Neural cell (in vitro differentiated cells): ENCODE data around the gene NOP14. TPM values are rescaled to one million over a fixed set of nuclear protein-coding genes. Genes with fewer than 3 reads are reported as not detected.

ENCODE experiments used
- H2AFZ ChIP-seq: fragments of 200-600, 300-800 bp; sonication (generic), shearing (Covaris generic); 2 replicates; pipeline ENCODE4 v1.6.0; 2014; ENCODE audit warnings: low read depth, mild to moderate bottlenecking, antibody characterized with exemption, low read length, moderate library complexity
- H3F3A ChIP-seq: fragments of 200-600 bp; shearing (Covaris generic); 2 replicates; pipeline ENCODE4 v1.6.1; 2016; ENCODE audit warnings: mild to moderate bottlenecking, moderate library complexity, mixed read lengths, antibody characterized with exemption, low read length; ENCODE audit not compliant: insufficient read depth, poor library complexity, severe bottlenecking
- H3K27ac ChIP-seq: fragments of 200-600, 300-800 bp; sonication (generic), shearing (Covaris generic); 2 replicates; pipeline ENCODE4 v1.5.1; 2014; ENCODE audit warnings: mild to moderate bottlenecking, low read length, moderate library complexity
- H3K27me3 ChIP-seq: fragments of 300-800, 200-600 bp; sonication (generic), shearing (Covaris generic); 2 replicates; pipeline ENCODE4 v1.6.0; 2014; ENCODE audit warnings: mild to moderate bottlenecking, low read depth, low read length, moderate library complexity; ENCODE audit not compliant: insufficient read depth
- H3K36me3 ChIP-seq: fragments of 300-800, 200-600 bp; sonication (generic), shearing (Covaris generic); 2 replicates; pipeline ENCODE4 v1.5.1; 2014; ENCODE audit warnings: mild to moderate bottlenecking, antibody characterized with exemption, low read length, moderate library complexity; ENCODE audit not compliant: insufficient read depth
- H3K4me2 ChIP-seq: fragments of 300-800, 200-600 bp; sonication (generic), shearing (Covaris generic); 2 replicates; pipeline ENCODE4 v1.6.0; 2014; ENCODE audit warnings: mild to moderate bottlenecking, low read length
- H3K4me3 ChIP-seq: fragments of 300-800, 200-600 bp; sonication (generic), shearing (Covaris generic); 2 replicates; pipeline ENCODE4 v1.5.1; 2014; ENCODE audit warnings: mild to moderate bottlenecking, low read length, moderate library complexity
- H3K79me2 ChIP-seq: fragments of 200-600 bp; shearing (Covaris generic); replicated peaks from 2 replicates; pipeline ENCODE4 v1.6.0; 2014; ENCODE audit warnings: mild to moderate bottlenecking, low read length, moderate library complexity; ENCODE audit not compliant: insufficient read depth
- H3K9ac ChIP-seq: fragments of 300-800, 200-600 bp; sonication (generic), shearing (Covaris generic); 2 replicates; pipeline ENCODE4 v1.6.1; 2016; ENCODE audit warnings: mild to moderate bottlenecking, low read length, mixed read lengths
- H3K9me2 ChIP-seq: fragments of 200-600 bp; shearing (Covaris generic); 2 replicates; pipeline ENCODE4 v1.6.1; 2016; ENCODE audit warnings: mild to moderate bottlenecking, low read length, mixed read lengths; ENCODE audit not compliant: insufficient read depth
- H3K9me3 ChIP-seq: fragments of 200-600, 300-800 bp; sonication (generic), shearing (Covaris generic); 2 replicates; pipeline ENCODE4 v1.6.1; 2016; ENCODE audit warnings: mild to moderate bottlenecking, mixed run types, low read length, moderate library complexity, mixed read lengths
- H4K20me1 ChIP-seq: fragments of 200-600 bp; shearing (Covaris generic); 2 replicates; pipeline ENCODE4 v1.6.1; 2016; ENCODE audit warnings: mild to moderate bottlenecking, mixed run types; ENCODE audit not compliant: insufficient read depth
- CTCF ChIP-seq: fragments of 450-650 bp; IDR thresholded peaks from 2 replicates; pipeline ENCODE4 v1.5.1; 2014; ENCODE audit warnings: antibody characterized with exemption, mild to moderate bottlenecking, moderate library complexity; ENCODE audit not compliant: poor library complexity, severe bottlenecking
- EP300 ChIP-seq: fragments of 450-650 bp; conservative IDR thresholded peaks from 2 replicates; pipeline ENCODE4 v1.6.1; 2014; ENCODE audit warnings: antibody characterized with exemption, mild to moderate bottlenecking, moderate library complexity; ENCODE audit not compliant: poor library complexity, severe bottlenecking
- EZH2 ChIP-seq: fragments of 200-600, 300-800 bp; shearing (Covaris generic), sonication (generic); IDR thresholded peaks from 2 replicates; pipeline ENCODE4 v1.6.1; 2014; ENCODE audit warnings: antibody characterized with exemption, low read length, borderline replicate concordance, mild to moderate bottlenecking; ENCODE audit not compliant: insufficient read depth, poor library complexity, severe bottlenecking
- MXI1 ChIP-seq: fragments of 450-650 bp; conservative IDR thresholded peaks from 2 replicates; pipeline ENCODE4 v1.6.1; 2014; ENCODE audit warnings: antibody characterized with exemption, mild to moderate bottlenecking; ENCODE audit not compliant: poor library complexity, severe bottlenecking
- POLR2AphosphoS5 ChIP-seq: IDR thresholded peaks from 2 replicates; pipeline ENCODE4 v1.6.1; 2012
- RAD21 ChIP-seq: fragments of 450-650 bp; conservative IDR thresholded peaks from 2 replicates; pipeline ENCODE4 v1.6.1; 2014; ENCODE audit warnings: antibody characterized with exemption, mild to moderate bottlenecking, moderate library complexity
- SMC3 ChIP-seq: fragments of 450-650 bp; conservative IDR thresholded peaks from 2 replicates; pipeline ENCODE4 v1.6.1; 2014; ENCODE audit warnings: antibody characterized with exemption, mild to moderate bottlenecking, moderate library complexity; ENCODE audit not compliant: poor library complexity
- TAF1 ChIP-seq: IDR thresholded peaks from 2 replicates; pipeline ENCODE4 v1.6.1; 2012; ENCODE audit warnings: low read depth
- polyA plus RNA-seq: library from polyadenylated mRNA; depleted of rRNA; stranded (reverse); fragments of >200 nt; gene quantifications from 2 replicates; pipeline ENCODE4 v1.2.3, GENCODE V29; 2014
- TF ChIP-seq, protein P1 (sequence below): IDR thresholded peaks from 2 replicates; pipeline ENCODE4 v1.6.1; 2012; ENCODE audit warnings: borderline replicate concordance

Gene NOP14
- polyA plus RNA-seq, 1 donor from 2014 or later, result 6.3 TPM

DNA sequence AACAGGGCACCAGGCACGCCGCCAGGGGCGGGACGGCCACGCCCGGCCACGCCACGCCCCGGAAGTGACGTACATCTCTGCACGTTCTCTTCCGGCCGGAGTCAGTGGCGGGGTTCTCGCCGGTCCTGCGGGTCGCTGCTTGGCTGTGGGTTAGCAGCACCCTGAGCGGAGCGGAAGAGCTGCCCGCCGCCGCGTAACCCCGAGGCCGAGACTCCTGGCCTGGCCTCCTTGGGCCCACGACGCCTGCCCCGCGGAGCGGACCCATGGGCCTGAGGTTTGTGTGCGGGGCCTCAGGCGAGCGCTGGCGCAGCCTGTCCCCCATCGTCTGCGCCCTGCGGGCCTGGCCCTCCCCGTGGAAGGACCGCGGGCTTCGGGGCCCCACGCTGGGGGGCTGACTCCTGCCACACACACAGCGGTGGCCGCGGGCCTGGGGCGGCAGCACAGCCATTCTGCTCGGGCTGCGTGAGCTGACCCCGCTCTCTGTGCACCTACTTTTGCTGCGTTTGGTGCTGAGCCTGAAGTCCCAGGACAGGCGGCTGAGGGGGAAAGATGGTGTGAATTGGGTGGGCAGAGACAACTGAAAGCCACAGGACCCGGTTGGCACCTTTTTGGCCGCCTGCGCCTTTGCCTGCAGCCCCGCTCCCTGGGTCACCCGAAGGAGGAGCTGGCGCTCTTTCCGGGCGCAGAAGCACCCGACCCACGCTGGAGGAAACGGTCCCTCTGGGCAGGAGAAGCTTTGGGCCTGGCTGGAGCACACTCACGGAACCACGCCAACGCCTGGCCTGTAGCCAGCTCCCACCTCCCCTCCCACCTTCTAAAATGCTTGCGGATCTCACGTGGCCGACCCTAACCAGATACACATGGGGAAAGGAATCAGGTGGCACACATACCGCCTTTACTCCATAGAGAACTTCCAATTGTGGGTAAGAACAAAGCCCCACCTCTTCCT lies 28.1 kb downstream of the NOP14 start:
- H3K79me2 ChIP-seq, result peaks cover 14% of the 10 kb centered on the region
- no peaks in the 10 kb centered on the region for H4K20me1 ChIP-seq
- no peaks in the 10 kb centered on the region for H3F3A ChIP-seq
- H3K9me3 ChIP-seq, result no peaks in the 10 kb centered on the region
- peak overlapping the region; percentile 63 for H2AFZ ChIP-seq
- no peaks in the 10 kb centered on the region for H3K9me2 ChIP-seq
- TF ChIP-seq TAF1 (no peak), SMC3 (peak; percentile 49), POLR2AphosphoS5 (peak; percentile 92), MXI1 (peak; percentile 82), RAD21 (peak; percentile 47), EP300 (peak; percentile 35), EZH2 (no peak), CTCF (no peak)
- TF ChIP-seq, protein P1, sequence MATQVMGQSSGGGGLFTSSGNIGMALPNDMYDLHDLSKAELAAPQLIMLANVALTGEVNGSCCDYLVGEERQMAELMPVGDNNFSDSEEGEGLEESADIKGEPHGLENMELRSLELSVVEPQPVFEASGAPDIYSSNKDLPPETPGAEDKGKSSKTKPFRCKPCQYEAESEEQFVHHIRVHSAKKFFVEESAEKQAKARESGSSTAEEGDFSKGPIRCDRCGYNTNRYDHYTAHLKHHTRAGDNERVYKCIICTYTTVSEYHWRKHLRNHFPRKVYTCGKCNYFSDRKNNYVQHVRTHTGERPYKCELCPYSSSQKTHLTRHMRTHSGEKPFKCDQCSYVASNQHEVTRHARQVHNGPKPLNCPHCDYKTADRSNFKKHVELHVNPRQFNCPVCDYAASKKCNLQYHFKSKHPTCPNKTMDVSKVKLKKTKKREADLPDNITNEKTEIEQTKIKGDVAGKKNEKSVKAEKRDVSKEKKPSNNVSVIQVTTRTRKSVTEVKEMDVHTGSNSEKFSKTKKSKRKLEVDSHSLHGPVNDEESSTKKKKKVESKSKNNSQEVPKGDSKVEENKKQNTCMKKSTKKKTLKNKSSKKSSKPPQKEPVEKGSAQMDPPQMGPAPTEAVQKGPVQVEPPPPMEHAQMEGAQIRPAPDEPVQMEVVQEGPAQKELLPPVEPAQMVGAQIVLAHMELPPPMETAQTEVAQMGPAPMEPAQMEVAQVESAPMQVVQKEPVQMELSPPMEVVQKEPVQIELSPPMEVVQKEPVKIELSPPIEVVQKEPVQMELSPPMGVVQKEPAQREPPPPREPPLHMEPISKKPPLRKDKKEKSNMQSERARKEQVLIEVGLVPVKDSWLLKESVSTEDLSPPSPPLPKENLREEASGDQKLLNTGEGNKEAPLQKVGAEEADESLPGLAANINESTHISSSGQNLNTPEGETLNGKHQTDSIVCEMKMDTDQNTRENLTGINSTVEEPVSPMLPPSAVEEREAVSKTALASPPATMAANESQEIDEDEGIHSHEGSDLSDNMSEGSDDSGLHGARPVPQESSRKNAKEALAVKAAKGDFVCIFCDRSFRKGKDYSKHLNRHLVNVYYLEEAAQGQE, result peak; percentile 29
- no peaks in the 10 kb centered on the region for H3K27me3 ChIP-seq
- H3K36me3 ChIP-seq, result no peaks in the 10 kb centered on the region
- peak overlapping the region; percentile 85 for H3K9ac ChIP-seq
- peak overlapping the region; percentile 92 for H3K4me2 ChIP-seq
- peak overlapping the region; percentile 51 for H3K27ac ChIP-seq
- peak overlapping the region; percentile 99 for H3K4me3 ChIP-seq

- Histone ChIP-seq H3F3A (no peaks in the 10 kb centered on the region), H3K9me3 (no peaks in the 10 kb centered on the region), H2AFZ (no peak overlapping the region), H3K79me2 (peaks cover 14% of the 10 kb centered on the region), H3K9me2 (no peaks in the 10 kb centered on the region), H3K36me3 (no peaks in the 10 kb centered on the region), H3K4me2 (peak overlapping the region; percentile 14), H3K27me3 (no peaks in the 10 kb centered on the region), H3K9ac (peak overlapping the region; percentile 85), H4K20me1 (no peaks in the 10 kb centered on the region), H3K27ac (peak overlapping the region; percentile 28), H3K4me3 (peak overlapping the region; percentile 99)
- TF ChIP-seq EZH2 (no peak), MXI1 (no peak)
Measured at GRCh38 chr4:2934077-2934812, 29.0 kb downstream of the NOP14 start.
